K562 (cell line): ENCODE results near the gene SPRED2. TPM values are rescaled to one million over a fixed set of nuclear protein-coding genes. Genes with fewer than 3 reads are reported as not detected.

Source experiments
- ATAC-seq: fragments of 200-7000 bp; cut with Tn5 transposase; 3 replicates; pipeline ENCODE4 v1.9.1; 2020; ENCODE audit warnings: moderate library complexity
- BruUV-seq: library from RNA; stranded (reverse); fragments of 400-500 nt; replicated peaks from 2 replicates; lab custom pipeline; 2021; lab: Mats Ljungman, UMichigan
- CTCF ChIA-PET: fragments of 300-600 bp; formaldehyde crosslinking; extraction: SDS; loops from one replicate; lab custom pipeline; 2021; ENCODE audit warnings: low intra/inter-chr PET ratio; lab: Yijun Ruan, JAX
- POLR2A ChIA-PET: fragments of 300-600, 350-650 bp; sonication (Branson Sonifier 250); formaldehyde crosslinking; extraction: SDS; loops from one replicate; lab custom pipeline; 2021; ENCODE audit warnings: antibody characterized with exemption, inconsistent platforms; lab: Yijun Ruan, JAX
- DNase-seq, 4 experiments: peaks; one replicate each; pipeline versions ENCODE4 v3.0.0 to v3.0.0-alpha.2; 2011 to 2018; ENCODE audit warnings: low spot score in 3 of 4, mixed read lengths in 3 of 4; ENCODE audit errors: extremely low read depth in 1 of 4
- FAIRE-seq: peaks from 2 replicates; lab custom pipeline; 2011; peaks lifted over from hg19 to GRCh38; lab: Jason Lieb, UNC
- H2AFZ ChIP-seq: 2 replicates; pipeline ENCODE4 v1.6.0; 2011; ENCODE audit warnings: low read depth, low read length, control low read depth, inconsistent platforms
- H3K27ac ChIP-seq: fragments of 200-600 bp; 3 replicates; pipeline ENCODE4 v1.8.0; 2011; ENCODE audit warnings: low read depth, mild to moderate bottlenecking, control low read depth, inconsistent platforms, low read length, moderate library complexity, mixed read lengths; ENCODE audit errors: extremely low read depth
- H3K27me3 ChIP-seq, 2 experiments: fragments of 300-600 bp in 1 of 2; 2 replicates in 1 of 2; 3 replicates in 1 of 2; pipeline versions ENCODE4 v1.6.0 to v1.8.0; 2011; ENCODE audit warnings: inconsistent platforms in 2 of 2, low read length in 2 of 2, mild to moderate bottlenecking in 1 of 2, mixed read lengths in 1 of 2, moderate library complexity in 1 of 2; ENCODE audit not compliant: control insufficient read depth in 2 of 2, insufficient read depth in 2 of 2
- H3K36me3 ChIP-seq: fragments of 300-600 bp; 3 replicates; pipeline ENCODE4 v1.8.0; 2011; ENCODE audit warnings: mild to moderate bottlenecking, low read length, inconsistent platforms; ENCODE audit not compliant: control insufficient read depth, insufficient read depth
- H3K4me1 ChIP-seq, 2 experiments: fragments of 200-600 bp in 1 of 2; replicated peaks in 1 of 2; 2 replicates in 1 of 2; 3 replicates in 1 of 2; pipeline versions ENCODE4 v1.5.1 to v1.8.0; 2011; ENCODE audit warnings: inconsistent platforms in 2 of 2, low read length in 2 of 2, mild to moderate bottlenecking in 1 of 2, mixed read lengths in 1 of 2, moderate library complexity in 1 of 2; ENCODE audit not compliant: control insufficient read depth in 2 of 2, insufficient read depth in 2 of 2
- H3K4me2 ChIP-seq: 2 replicates; pipeline ENCODE4 v1.6.1; 2011; ENCODE audit warnings: low read length, control low read depth, inconsistent platforms, mixed read lengths; ENCODE audit not compliant: insufficient read depth
- H3K4me3 ChIP-seq: fragments of 200-600 bp; sonication (generic), shearing (Covaris generic); 2 replicates; pipeline ENCODE4 v1.5.1; 2016; ENCODE audit warnings: control low read depth, inconsistent platforms
- H3K79me2 ChIP-seq: fragments of 200-600 bp; 3 replicates; pipeline ENCODE4 v1.8.0; 2011; ENCODE audit warnings: low read length, inconsistent platforms; ENCODE audit not compliant: control insufficient read depth, insufficient read depth
- H3K9ac ChIP-seq, 2 experiments: 2 replicates each; pipeline versions ENCODE4 v1.6.0 to v1.6.1; 2011; ENCODE audit warnings: low read depth in 2 of 2, low read length in 2 of 2, control low read depth in 1 of 2, inconsistent platforms in 1 of 2, mild to moderate bottlenecking in 1 of 2, mixed read lengths in 1 of 2; ENCODE audit not compliant: insufficient read depth in 1 of 2
- H3K9me1 ChIP-seq: one replicate; pipeline ENCODE4 v1.6.0; 2011; ENCODE audit warnings: inconsistent platforms, mild to moderate bottlenecking, low read length, moderate library complexity; ENCODE audit not compliant: control insufficient read depth, insufficient read depth
- H3K9me3 ChIP-seq: replicated peaks from 2 replicates; pipeline ENCODE4 v1.5.1; 2011; ENCODE audit warnings: low read depth, low read length, inconsistent platforms; ENCODE audit not compliant: control insufficient read depth, insufficient read depth
- H4K20me1 ChIP-seq: replicated peaks from 2 replicates; pipeline ENCODE4 v1.6.1; 2011; ENCODE audit warnings: low read length, inconsistent platforms, mixed read lengths; ENCODE audit not compliant: control insufficient read depth, insufficient read depth
- FOSL1 ChIP-seq: fragments of 200-800 bp; sonication (Bioruptor generic); conservative IDR thresholded peaks from 2 replicates; pipeline ENCODE4 v1.6.1; 2016; ENCODE audit warnings: missing genetic modification characterization, missing compliant biosample characterization
- IFI16 ChIP-seq: fragments of 250-450 bp; sonication (Bioruptor Pico); IDR thresholded peaks from 2 replicates; pipeline ENCODE4 v2.1.2; 2022; ENCODE audit warnings: mild to moderate bottlenecking, inconsistent platforms
- KAT2B ChIP-seq: IDR thresholded peaks from one replicate; pipeline ENCODE4 v1.6.1; 2012; ENCODE audit warnings: low read depth, mild to moderate bottlenecking, control low read depth, inconsistent platforms, low read length, moderate library complexity
- KDM1A ChIP-seq, 2 experiments: fragments of 450-650 bp; IDR thresholded peaks; 2 replicates each; pipeline ENCODE4 v1.6.1; 2016; ENCODE audit warnings: mild to moderate bottlenecking in 2 of 2
- KLF13 ChIP-seq: fragments of 450-650 bp; IDR thresholded peaks from 2 replicates; pipeline ENCODE4 v1.6.1; 2016; ENCODE audit warnings: missing genetic modification characterization, low read depth, mild to moderate bottlenecking, missing compliant biosample characterization, moderate library complexity, borderline replicate concordance
- MAFF ChIP-seq: IDR thresholded peaks from 2 replicates; pipeline ENCODE4 v1.6.1; 2012; ENCODE audit warnings: low read length, improper control_type of control experiment
- RCOR1 ChIP-seq, 2 experiments: IDR thresholded peaks; 2 replicates each; pipeline ENCODE4 v1.6.1; 2012; ENCODE audit warnings: low read depth in 2 of 2, low read length in 2 of 2, borderline replicate concordance in 1 of 2, improper control_type of control experiment in 1 of 2
- RHOXF2B ChIP-seq: fragments of 250-450 bp; sonication (Bioruptor Pico); conservative IDR thresholded peaks from 2 replicates; pipeline ENCODE4 v1.5.1; 2021
- SLC30A9 ChIP-seq: fragments of 250-450 bp; sonication (Bioruptor Pico); IDR thresholded peaks from 2 replicates; pipeline ENCODE4 v1.8.0; 2022; ENCODE audit warnings: mild to moderate bottlenecking, moderate library complexity
- TSC22D4 ChIP-seq: fragments of 450-650 bp; IDR thresholded peaks from 2 replicates; pipeline ENCODE4 v1.6.1; 2016; ENCODE audit warnings: missing genetic modification characterization, missing biosample characterization, control low read depth
- ZBTB1 ChIP-seq: sonication (generic); formaldehyde crosslinking; IDR thresholded peaks from 2 replicates; pipeline ENCODE4 v1.8.1; 2023; ENCODE audit warnings: missing genetic modification reagents, low read depth, mild to moderate bottlenecking, borderline replicate concordance
- ZEB2 ChIP-seq: fragments of 450-650 bp; IDR thresholded peaks from 2 replicates; pipeline ENCODE4 v1.6.1; 2016
- ZNF766 ChIP-seq: fragments of 200-800 bp; sonication (Bioruptor generic); conservative IDR thresholded peaks from 2 replicates; pipeline ENCODE4 v1.6.1; 2016; ENCODE audit warnings: missing genetic modification characterization, missing compliant biosample characterization
- WGBS: fragments of 100-300 bp; shearing (Covaris generic); methylation state at CpG from one replicate; pipeline ENCODE4 v1.1.6; 2016; ENCODE audit warnings: low coverage, mixed read lengths; ENCODE audit not compliant: insufficient coverage; ENCODE audit errors: missing lambda C conversion rate; 5-methylcytosine and 5-hydroxymethylcytosine counted together
- in situ Hi-C: fragments of 300-500 bp; cut with MboI; formaldehyde crosslinking; loops from 4 replicates; pipeline ENCODE4 v1.15.0; 2018; ENCODE audit warnings: inconsistent platforms, mixed read lengths
- intact Hi-C: fragments of 100-400 bp; cut with micrococcal nuclease; formaldehyde crosslinking; loops from 2 replicates; pipeline ENCODE4 v1.14.2; 2022
- polyA plus RNA-seq, 8 experiments: library from polyadenylated mRNA; depleted of rRNA in 4 of 8; stranded (reverse) in 5 of 8; unstranded in 3 of 8; fragments of >200 nt; fragmentation: Nextera tagmentation in 2 of 8; fragmentation: Illumina TruSeq in 1 of 8; extraction: Ambion mirVana in 2 of 8; extraction: Trizol in 1 of 8; gene quantifications; 2 replicates each; pipeline versions ENCODE4 v1.2.1 to v1.2.3, GENCODE V29; 2011 to 2014; ENCODE audit warnings: inconsistent platforms in 1 of 8, missing spikeins in 1 of 8
- total RNA-seq, 7 experiments: library from RNA; depleted of rRNA in 6 of 7; stranded (reverse); fragments of >200 nt in 6 of 7; fragmentation: Illumina TruSeq in 2 of 7; extraction: Trizol in 2 of 7; gene quantifications; 2 replicates each; pipeline versions ENCODE4 v1.2.1 to v1.2.3, GENCODE V29; 2011 to 2021; ENCODE audit warnings: low replicate concordance in 1 of 7

Gene SPRED2
- total and polyA plus RNA-seq, 9 of the 15 experiments (the other 6 are each of a cell fraction or from before 2014, with no cell fraction given) = 4.6 to 50.8 (median 14.1) TPM

- no peak for TF ChIP-seq SLC30A9 (CRISPR knock-in tag)
- no peak for TF ChIP-seq RHOXF2B (CRISPR knock-in tag)
- no peak for TF ChIP-seq KAT2B
- no peak for TF ChIP-seq TSC22D4 (tag)
- TF ChIP-seq IFI16 (CRISPR knock-in tag) = no peak
- TF ChIP-seq, all 486 proteins: peak for 67
Measured at GRCh38 chr2:65366595-65367125, 65.7 kb downstream of the SPRED2 start (continued).

- TF ChIP-seq RCOR1 (IDR thresholded peaks at IDR 0.05; ENCODE audit: borderline replicate concordance in 1 of 2, low read depth in 2 of 2, low read length in 2 of 2) (0 out of 4 replicates have a peak, but pooled peaks of 1 of the 2 experiments have one; percentile 15), ZNF766 (CRISPR knock-in tag) (no peak), FOSL1 (tag) (no peak), MAFF (no peak), ZBTB1 (CRISPR knock-in tag) (no peak), ZEB2 (no peak), KDM1A (IDR thresholded peaks at IDR 0.05) (peak in 1 of 2 experiments; percentile 15; a peak in 1 of 4 replicates), KLF13 (tag) (no peak)
- in situ Hi-C loops = no loop called here
- Histone ChIP-seq H3K9me3 (no peaks in the 10 kb centered on the region), H3K27ac (no peak overlapping the region; the same call in 2 of the 3 replicates), H3K9me1 (no peaks in the 10 kb centered on the region), H2AFZ (no peak overlapping the region), H3K36me3 (no peaks in the 10 kb centered on the region), H3K79me2 (peaks cover 93% of the 10 kb centered on the region), H3K4me1 (peaks cover 12 to 63% of the 10 kb centered on the region in 2 experiments), H3K4me3 (no peak overlapping the region), H3K4me2 (0 out of 2 replicates have a peak overlapping the region, but pooled peaks have one; percentile 4), H4K20me1 (peaks cover 13% of the 10 kb centered on the region), H3K27me3 (no peaks in the 10 kb centered on the region), H3K9ac (peak overlapping the region in 1 of 2 experiments; percentile 1; a peak in 1 of 4 replicates)
- no TSS peak for BruUV-seq
- 37% methylated on average over 2 of the region's 2 CpGs for WGBS
- no peak for DNase-seq
- ChIA-PET POLR2A (interaction anchor here (0.8 to 3.8 kb wide), 2 partner anchors 13 to 71 kb away, joined by 4 to 12 read pairs; no protein-coding TSS in a partner anchor), CTCF (no interaction called here)
- FAIRE-seq = no peak
- intact Hi-C loops = loop anchor here (5.0 kb wide), 1 partner anchor 88 kb away; no protein-coding TSS in a partner anchor
- no peak for ATAC-seq
Measured at GRCh38 chr2:65364986-65365733, 67.2 kb downstream of the SPRED2 start.
